GM19193 (cell line): ENCODE measurements around the gene SET.

Experiments used
- POLR2A ChIP-seq: IDR thresholded peaks from 4 replicates; pipeline ENCODE4 v1.6.1; 2011; ENCODE audit not compliant: insufficient read depth, insufficient read length; ENCODE audit errors: extremely low read depth

SET gene

DNA sequence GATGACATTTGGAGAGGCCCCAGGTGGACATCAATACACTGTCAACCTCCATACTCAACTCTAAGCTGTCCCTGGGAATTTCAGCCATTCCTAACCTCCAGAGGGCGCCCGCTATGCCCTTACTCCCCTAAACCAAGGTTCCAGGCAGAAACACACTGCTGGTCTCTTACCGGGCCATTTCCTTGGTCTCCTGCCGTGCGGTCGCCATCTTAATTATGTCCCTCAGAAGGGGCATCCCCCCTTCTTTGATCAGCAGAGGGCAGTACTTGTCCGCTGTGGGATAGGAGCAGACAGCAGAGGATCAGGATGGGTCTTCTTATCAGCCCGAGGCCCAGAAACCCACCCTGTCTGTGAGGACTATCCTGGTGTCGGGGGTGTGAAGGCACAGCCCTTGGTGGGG, 44.2 kb downstream of the SET start:
- TF ChIP-seq POLR2A = no peak

GRCh38 chr9:128735373-128735772, 46.4 kb downstream of the SET start:
- TF ChIP-seq POLR2A = no peak

- no peak for TF ChIP-seq POLR2A
Observed at GRCh38 chr9:128742401-128742800, 53.4 kb downstream of the SET start.

DNA sequence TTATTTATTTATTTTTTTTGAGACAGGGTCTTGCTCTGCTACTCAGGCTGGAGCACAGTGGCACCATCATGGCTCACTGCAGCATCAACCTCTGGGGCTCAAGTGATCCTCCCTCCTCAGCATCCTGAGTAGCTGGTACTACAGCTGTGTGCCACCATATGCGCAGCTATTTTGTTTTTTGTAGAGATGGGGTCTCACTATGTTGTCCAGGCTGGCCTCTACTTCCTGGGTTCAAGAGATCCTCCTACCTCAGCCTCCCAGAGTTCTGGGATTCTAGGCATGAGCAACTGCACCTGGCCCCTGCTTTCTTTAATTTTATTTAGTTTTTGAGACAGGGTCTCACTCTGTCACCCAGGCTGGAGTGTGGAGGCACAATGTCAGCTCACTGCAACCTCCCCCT, 54.4 kb downstream of the SET start:
- TF ChIP-seq POLR2A = no peak
